K562 (cell line): Measurements from ENCODE around the gene MLX. TPM values are rescaled to one million over a fixed set of nuclear protein-coding genes. Genes with fewer than 3 reads are reported as not detected.

ENCODE experiments used
- CBFB ChIP-seq: sonication (generic); formaldehyde crosslinking; IDR thresholded peaks from 2 replicates; pipeline ENCODE4 v1.4.0; 2020; ENCODE audit warnings: mild to moderate bottlenecking, missing genetic modification reagents
- E2F3 ChIP-seq: fragments of 250-450 bp; sonication (Bioruptor Pico); IDR thresholded peaks from 2 replicates; pipeline ENCODE4 v1.4.0; 2020; ENCODE audit warnings: mild to moderate bottlenecking
- MAZ ChIP-seq, 2 experiments: fragments of 450-650 bp in 1 of 2; sonication (generic) in 1 of 2; formaldehyde crosslinking; IDR thresholded peaks in 1 of 2; conservative IDR thresholded peaks in 1 of 2; 2 replicates each; pipeline versions ENCODE4 v1.4.0 to v1.5.0; 2020; ENCODE audit warnings: mild to moderate bottlenecking in 1 of 2, missing genetic modification reagents in 1 of 2
- POLR2AphosphoS2 ChIP-seq: IDR thresholded peaks from 2 replicates; pipeline ENCODE4 v1.6.1; 2012; ENCODE audit warnings: low read length, improper control_type of control experiment
- PTTG1 ChIP-seq: fragments of 450-650 bp; IDR thresholded peaks from 2 replicates; pipeline ENCODE4 v1.6.1; 2016; ENCODE audit warnings: low read depth, mild to moderate bottlenecking, missing genetic modification characterization, missing compliant biosample characterization
- YBX1 ChIP-seq: fragments of 450-650 bp; IDR thresholded peaks from 2 replicates; pipeline ENCODE4 v1.7.1; 2016; ENCODE audit warnings: mild to moderate bottlenecking
- ZNF24 ChIP-seq: fragments of 450-650 bp; IDR thresholded peaks from 2 replicates; pipeline ENCODE4 v1.6.1; 2016
- polyA plus RNA-seq, 8 experiments: library from polyadenylated mRNA; depleted of rRNA in 4 of 8; stranded (reverse) in 5 of 8; unstranded in 3 of 8; fragments of >200 nt; fragmentation: Nextera tagmentation in 2 of 8; fragmentation: Illumina TruSeq in 1 of 8; extraction: Ambion mirVana in 2 of 8; extraction: Trizol in 1 of 8; gene quantifications; 2 replicates each; pipeline versions ENCODE4 v1.2.1 to v1.2.3, GENCODE V29; 2011 to 2014; ENCODE audit warnings: inconsistent platforms in 1 of 8, missing spikeins in 1 of 8
- total RNA-seq, 7 experiments: library from RNA; depleted of rRNA in 6 of 7; stranded (reverse); fragments of >200 nt in 6 of 7; fragmentation: Illumina TruSeq in 2 of 7; extraction: Trizol in 2 of 7; gene quantifications; 2 replicates each; pipeline versions ENCODE4 v1.2.1 to v1.2.3, GENCODE V29; 2011 to 2021; ENCODE audit warnings: low replicate concordance in 1 of 7
- TF ChIP-seq, protein P1 (sequence below): fragments of 450-650 bp; conservative IDR thresholded peaks from 2 replicates; pipeline ENCODE4 v1.6.1; 2016; ENCODE audit warnings: missing genetic modification characterization, low read depth, mild to moderate bottlenecking, control low read depth, missing compliant biosample characterization
- TF ChIP-seq, protein P2 (sequence below), 2 experiments: fragments of 450-650 bp; IDR thresholded peaks; 2 replicates each; pipeline ENCODE4 v1.6.1; 2016
- TF ChIP-seq, protein P3 (sequence below), 2 experiments: fragments of 450-650 bp; formaldehyde crosslinking in 1 of 2; IDR thresholded peaks; 2 replicates each; pipeline versions ENCODE4 v1.4.0 to v1.6.1; 2014 to 2020; ENCODE audit warnings: mild to moderate bottlenecking in 2 of 2, borderline replicate concordance in 1 of 2, low read depth in 1 of 2
- TF ChIP-seq, protein P4 (sequence below): fragments of 250-450 bp; sonication (Bioruptor Pico); IDR thresholded peaks from 2 replicates; pipeline ENCODE4 v1.8.0; 2022; ENCODE audit warnings: inconsistent platforms, mild to moderate bottlenecking, moderate library complexity, borderline replicate concordance
- TF ChIP-seq, protein P5 (sequence below): fragments of 250-450 bp; sonication (Bioruptor Pico); IDR thresholded peaks from 2 replicates; pipeline ENCODE4 v1.4.0; 2020; ENCODE audit warnings: mild to moderate bottlenecking, moderate library complexity

MLX gene
- total and polyA plus RNA-seq, 9 of the 15 experiments (the other 6 are each of a cell fraction or from before 2014, with no cell fraction given): 42.9 to 100 (median 58.9) TPM

DNA sequence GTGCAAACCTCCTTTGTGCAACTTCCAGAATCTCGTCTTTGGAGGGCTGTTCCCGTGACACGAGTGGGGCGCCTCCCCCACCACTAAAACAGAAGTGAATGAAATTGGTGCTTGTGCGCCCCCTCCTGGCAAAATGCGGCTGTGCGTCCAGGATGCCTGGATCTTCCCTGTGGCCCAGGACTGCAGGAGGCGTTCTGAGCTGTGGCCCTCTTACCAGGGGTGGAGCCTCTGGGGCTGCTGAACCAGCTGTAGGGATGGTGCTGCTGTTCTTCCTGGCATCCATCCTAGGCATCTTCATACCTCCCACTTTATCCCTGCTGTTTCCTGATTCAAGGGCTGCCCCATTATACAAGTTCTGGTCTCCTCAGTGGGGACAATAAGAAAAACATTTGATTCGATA is 49.4 kb upstream of the MLX start (continued):
- TF ChIP-seq, protein P1, sequence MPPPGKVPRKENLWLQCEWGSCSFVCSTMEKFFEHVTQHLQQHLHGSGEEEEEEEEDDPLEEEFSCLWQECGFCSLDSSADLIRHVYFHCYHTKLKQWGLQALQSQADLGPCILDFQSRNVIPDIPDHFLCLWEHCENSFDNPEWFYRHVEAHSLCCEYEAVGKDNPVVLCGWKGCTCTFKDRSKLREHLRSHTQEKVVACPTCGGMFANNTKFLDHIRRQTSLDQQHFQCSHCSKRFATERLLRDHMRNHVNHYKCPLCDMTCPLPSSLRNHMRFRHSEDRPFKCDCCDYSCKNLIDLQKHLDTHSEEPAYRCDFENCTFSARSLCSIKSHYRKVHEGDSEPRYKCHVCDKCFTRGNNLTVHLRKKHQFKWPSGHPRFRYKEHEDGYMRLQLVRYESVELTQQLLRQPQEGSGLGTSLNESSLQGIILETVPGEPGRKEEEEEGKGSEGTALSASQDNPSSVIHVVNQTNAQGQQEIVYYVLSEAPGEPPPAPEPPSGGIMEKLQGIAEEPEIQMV (tag): no peak
- TF ChIP-seq, protein P2, sequence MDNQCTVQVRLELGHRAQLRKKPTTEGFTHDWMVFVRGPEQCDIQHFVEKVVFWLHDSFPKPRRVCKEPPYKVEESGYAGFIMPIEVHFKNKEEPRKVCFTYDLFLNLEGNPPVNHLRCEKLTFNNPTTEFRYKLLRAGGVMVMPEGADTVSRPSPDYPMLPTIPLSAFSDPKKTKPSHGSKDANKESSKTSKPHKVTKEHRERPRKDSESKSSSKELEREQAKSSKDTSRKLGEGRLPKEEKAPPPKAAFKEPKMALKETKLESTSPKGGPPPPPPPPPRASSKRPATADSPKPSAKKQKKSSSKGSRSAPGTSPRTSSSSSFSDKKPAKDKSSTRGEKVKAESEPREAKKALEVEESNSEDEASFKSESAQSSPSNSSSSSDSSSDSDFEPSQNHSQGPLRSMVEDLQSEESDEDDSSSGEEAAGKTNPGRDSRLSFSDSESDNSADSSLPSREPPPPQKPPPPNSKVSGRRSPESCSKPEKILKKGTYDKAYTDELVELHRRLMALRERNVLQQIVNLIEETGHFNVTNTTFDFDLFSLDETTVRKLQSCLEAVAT (IDR thresholded peaks at IDR 0.05): 0 out of 4 replicates have a peak, but pooled peaks of 1 of the 2 experiments have one; percentile 20
- TF ChIP-seq MAZ (CRISPR knock-in tag; conservative IDR thresholded peaks at IDR 0.05 in 1 of 2, IDR thresholded peaks at IDR 0.05 in 1 of 2): peak in 1 of 2 experiments; percentile 81; a peak in 2 of 4 replicates
- no peak for TF ChIP-seq CBFB (CRISPR knock-in tag)
- TF ChIP-seq, protein P3, sequence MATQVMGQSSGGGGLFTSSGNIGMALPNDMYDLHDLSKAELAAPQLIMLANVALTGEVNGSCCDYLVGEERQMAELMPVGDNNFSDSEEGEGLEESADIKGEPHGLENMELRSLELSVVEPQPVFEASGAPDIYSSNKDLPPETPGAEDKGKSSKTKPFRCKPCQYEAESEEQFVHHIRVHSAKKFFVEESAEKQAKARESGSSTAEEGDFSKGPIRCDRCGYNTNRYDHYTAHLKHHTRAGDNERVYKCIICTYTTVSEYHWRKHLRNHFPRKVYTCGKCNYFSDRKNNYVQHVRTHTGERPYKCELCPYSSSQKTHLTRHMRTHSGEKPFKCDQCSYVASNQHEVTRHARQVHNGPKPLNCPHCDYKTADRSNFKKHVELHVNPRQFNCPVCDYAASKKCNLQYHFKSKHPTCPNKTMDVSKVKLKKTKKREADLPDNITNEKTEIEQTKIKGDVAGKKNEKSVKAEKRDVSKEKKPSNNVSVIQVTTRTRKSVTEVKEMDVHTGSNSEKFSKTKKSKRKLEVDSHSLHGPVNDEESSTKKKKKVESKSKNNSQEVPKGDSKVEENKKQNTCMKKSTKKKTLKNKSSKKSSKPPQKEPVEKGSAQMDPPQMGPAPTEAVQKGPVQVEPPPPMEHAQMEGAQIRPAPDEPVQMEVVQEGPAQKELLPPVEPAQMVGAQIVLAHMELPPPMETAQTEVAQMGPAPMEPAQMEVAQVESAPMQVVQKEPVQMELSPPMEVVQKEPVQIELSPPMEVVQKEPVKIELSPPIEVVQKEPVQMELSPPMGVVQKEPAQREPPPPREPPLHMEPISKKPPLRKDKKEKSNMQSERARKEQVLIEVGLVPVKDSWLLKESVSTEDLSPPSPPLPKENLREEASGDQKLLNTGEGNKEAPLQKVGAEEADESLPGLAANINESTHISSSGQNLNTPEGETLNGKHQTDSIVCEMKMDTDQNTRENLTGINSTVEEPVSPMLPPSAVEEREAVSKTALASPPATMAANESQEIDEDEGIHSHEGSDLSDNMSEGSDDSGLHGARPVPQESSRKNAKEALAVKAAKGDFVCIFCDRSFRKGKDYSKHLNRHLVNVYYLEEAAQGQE (IDR thresholded peaks at IDR 0.05; ENCODE audit: borderline replicate concordance): peak; percentile 79
- TF ChIP-seq, protein P3 (CRISPR knock-in tag; IDR thresholded peaks at IDR 0.05; ENCODE audit: low read depth): no peak
- TF ChIP-seq, protein P4, sequence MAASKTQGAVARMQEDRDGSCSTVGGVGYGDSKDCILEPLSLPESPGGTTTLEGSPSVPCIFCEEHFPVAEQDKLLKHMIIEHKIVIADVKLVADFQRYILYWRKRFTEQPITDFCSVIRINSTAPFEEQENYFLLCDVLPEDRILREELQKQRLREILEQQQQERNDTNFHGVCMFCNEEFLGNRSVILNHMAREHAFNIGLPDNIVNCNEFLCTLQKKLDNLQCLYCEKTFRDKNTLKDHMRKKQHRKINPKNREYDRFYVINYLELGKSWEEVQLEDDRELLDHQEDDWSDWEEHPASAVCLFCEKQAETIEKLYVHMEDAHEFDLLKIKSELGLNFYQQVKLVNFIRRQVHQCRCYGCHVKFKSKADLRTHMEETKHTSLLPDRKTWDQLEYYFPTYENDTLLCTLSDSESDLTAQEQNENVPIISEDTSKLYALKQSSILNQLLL (CRISPR knock-in tag): no peak
- TF ChIP-seq, protein P5, sequence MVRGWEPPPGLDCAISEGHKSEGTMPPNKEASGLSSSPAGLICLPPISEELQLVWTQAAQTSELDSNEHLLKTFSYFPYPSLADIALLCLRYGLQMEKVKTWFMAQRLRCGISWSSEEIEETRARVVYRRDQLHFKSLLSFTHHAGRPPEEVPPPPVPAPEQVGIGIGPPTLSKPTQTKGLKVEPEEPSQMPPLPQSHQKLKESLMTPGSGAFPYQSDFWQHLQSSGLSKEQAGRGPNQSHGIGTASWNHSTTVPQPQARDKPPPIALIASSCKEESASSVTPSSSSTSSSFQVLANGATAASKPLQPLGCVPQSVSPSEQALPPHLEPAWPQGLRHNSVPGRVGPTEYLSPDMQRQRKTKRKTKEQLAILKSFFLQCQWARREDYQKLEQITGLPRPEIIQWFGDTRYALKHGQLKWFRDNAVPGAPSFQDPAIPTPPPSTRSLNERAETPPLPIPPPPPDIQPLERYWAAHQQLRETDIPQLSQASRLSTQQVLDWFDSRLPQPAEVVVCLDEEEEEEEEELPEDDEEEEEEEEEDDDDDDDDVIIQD: no peak
- TF ChIP-seq POLR2AphosphoS2: peak; percentile 72; the same call in 1 of the 2 replicates
- TF ChIP-seq ZNF24: peak; percentile 56
- no peak for TF ChIP-seq PTTG1 (tag)
- no peak for TF ChIP-seq YBX1
- no peak for TF ChIP-seq E2F3 (CRISPR knock-in tag)
